Measurements from ENCODE around the gene TMBIM6.

- no peak for TF ChIP-seq CTCF (IDR thresholded peaks at IDR 0.05)
- TF ChIP-seq POLR2A (IDR thresholded peaks at IDR 0.05): no peak
- no peak for TF ChIP-seq EP300 (IDR thresholded peaks at IDR 0.05)
- no peak for TF ChIP-seq POLR2AphosphoS5 (IDR thresholded peaks at IDR 0.05)
Observed at GRCh38 chr12:49803693-49804450, 62.5 kb downstream of the TMBIM6 start.
